ENCODE results near the gene MICAL1. TPM values are rescaled to one million over a fixed set of nuclear protein-coding genes. Genes with fewer than 3 reads are reported as not detected.

Gene MICAL1
- total RNA-seq, 2 experiments from 2014 or later = 86.0 to 93.1 TPM

DNA sequence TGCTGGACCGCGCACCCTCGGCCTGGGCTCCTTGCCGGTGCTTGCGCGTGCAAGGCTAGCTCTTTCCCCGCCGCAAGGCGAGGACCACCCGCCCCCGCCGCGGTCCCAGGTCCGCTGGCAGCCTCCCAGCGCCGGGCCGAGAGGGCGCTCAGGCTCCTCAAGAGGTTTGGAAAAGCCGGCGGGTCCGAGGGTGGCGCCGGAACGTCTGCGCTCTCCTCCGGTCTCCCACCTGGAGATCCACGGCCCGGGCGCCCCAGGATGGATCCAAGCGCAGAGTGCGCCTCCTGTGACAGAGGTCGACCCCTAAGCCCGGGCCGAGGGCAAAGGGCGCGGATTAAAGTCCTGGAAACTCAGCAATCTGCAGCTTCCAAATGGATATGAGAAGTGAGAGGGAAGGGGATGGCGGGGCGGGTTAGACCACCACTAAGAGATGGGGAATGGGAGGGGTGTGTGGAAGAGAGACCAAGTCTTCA lies 575 bp upstream of the MICAL1 start:
- Mint-ChIP-seq H3K27ac (no peak overlapping the region), H3K9me3 (ENCODE audit: low read depth) (no peaks in the 10 kb centered on the region), H3K36me3 (peaks cover 19% of the 10 kb centered on the region), H3K4me3 (peak overlapping the region; percentile 52), H3K27me3 (no peaks in the 10 kb centered on the region), H3K4me1 (peaks cover 67% of the 10 kb centered on the region)
- ATAC-seq (no peak), DNase-seq (no peak)
- CTCF ChIA-PET = interaction anchor here (1.0 to 5.6 kb wide), 8 partner anchors 9 to 269 kb away, joined by 3 to 40 read pairs (median 6); partner anchors contain the start of genes PPIL6 and SMPD2

DNA sequence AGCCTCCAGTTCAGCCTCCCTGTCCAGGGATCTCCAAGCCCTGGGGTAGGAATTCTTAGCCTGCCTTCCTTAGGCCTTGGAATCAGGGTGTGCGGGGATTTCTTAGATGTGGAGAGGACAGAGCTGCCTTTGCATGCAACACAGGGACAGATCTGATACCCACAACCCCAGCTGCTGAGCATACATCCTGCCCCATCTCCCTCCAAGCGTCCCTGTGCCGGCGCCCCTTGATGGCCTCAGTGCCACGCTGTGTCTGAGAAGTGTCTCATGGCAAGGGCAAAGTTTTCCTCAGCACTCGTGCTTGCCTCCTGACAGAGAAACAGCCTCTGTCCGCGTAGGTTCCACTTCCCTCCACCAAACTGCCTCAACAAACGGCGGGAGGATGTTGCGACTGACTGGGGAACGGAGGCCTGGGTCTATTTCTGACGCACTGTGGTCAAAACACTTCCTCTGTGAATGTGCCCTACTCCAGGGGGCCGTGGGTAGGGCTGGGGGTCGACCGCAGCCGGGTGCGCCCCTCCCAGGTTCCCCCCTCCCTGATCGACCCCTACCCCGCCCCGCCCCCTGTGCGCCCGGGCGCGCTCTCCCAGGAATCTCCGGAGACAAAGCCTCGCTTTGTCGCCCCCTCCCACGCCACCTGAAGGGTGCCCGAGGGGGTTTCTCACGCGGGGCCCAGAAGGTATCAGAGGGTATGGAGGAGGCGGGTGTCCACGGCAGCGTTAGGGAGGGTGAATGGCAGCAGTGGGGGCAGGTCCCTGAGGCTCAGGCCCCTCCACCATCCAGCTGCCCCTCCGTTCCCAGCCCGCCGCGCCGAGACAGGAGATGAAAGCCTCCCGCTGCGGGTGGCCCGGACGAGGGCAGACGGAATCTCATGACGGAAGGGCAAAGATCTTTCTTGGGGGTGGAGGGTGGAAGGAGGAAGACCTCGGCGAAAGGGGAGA lies 806 bp downstream of the MICAL1 start:
- H3K36me3 Mint-ChIP-seq = peaks cover 20% of the 10 kb centered on the region
- H3K4me3 Mint-ChIP-seq = peak overlapping the region; percentile 88
- DNase-seq (peak; percentile 89), ATAC-seq (peak; percentile 48)
- H3K27me3 Mint-ChIP-seq = no peaks in the 10 kb centered on the region
- H3K27ac Mint-ChIP-seq = peak overlapping the region; percentile 97
- CTCF ChIA-PET = interaction anchor here (1.2 to 5.6 kb wide), 6 partner anchors 12 to 267 kb away, joined by 3 to 40 read pairs (median 8); partner anchors contain the start of genes CD164, PPIL6 and SMPD2
- H3K9me3 Mint-ChIP-seq (ENCODE audit: low read depth) = no peaks in the 10 kb centered on the region
- peaks cover 73% of the 10 kb centered on the region for H3K4me1 Mint-ChIP-seq

DNA sequence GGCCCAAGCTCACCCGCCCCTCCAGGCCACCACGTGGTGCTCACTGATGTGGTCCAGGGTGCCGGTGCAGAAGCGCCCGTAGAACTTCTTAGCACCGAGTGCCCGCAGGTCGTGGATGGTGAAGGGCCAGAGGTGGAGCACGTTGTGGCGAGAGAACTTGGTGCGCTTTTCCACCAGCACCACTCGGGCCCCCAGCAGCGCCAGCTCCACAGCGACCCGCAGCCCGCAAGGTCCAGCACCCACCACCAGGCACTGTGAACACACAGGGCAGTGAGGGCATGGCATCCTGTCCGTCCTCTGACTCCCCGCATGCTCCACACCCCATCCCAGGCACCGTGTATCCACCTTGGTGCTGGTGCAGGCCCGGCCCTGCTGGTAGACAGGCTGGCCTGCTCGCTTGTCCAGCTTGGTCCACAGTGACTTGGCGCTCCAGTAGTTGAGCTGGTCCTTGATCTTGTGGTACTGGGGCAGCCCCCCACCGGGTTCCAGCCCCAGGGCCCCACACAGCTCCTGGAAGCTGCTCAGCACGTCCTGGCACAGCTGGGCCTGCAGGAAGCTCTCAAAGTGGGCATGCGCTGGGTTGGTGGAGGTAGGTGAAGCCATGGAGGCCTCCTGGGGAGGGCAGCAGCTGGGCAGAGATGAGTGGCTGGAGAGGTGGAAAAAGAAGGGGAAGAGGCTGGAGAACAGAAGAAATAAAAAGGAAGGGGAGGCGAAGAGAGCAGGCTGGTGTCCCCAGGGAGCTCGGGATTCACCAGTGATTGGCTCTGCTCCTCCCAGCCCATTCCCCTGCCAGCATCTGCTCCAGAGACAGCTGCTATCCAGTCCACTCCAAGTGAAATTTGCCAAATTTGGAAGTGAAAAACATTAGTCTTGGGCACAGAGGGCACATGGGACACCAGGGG lies 1.7 kb downstream of the MICAL1 start:
- peaks cover 70% of the 10 kb centered on the region for H3K4me1 Mint-ChIP-seq
- DNase-seq (no peak), ATAC-seq (no peak)
- peak overlapping the region; percentile 97 for H3K27ac Mint-ChIP-seq
- H3K27me3 Mint-ChIP-seq = no peaks in the 10 kb centered on the region
- H3K4me3 Mint-ChIP-seq = peak overlapping the region; percentile 88
- no peaks in the 10 kb centered on the region for H3K9me3 Mint-ChIP-seq (ENCODE audit: low read depth)
- CTCF ChIA-PET = interaction anchor here (1.2 to 4.9 kb wide), 5 partner anchors 11 to 266 kb away, joined by 3 to 40 read pairs (median 6); partner anchors contain the start of genes CD164, PPIL6 and SMPD2
- peaks cover 19% of the 10 kb centered on the region for H3K36me3 Mint-ChIP-seq

DNA sequence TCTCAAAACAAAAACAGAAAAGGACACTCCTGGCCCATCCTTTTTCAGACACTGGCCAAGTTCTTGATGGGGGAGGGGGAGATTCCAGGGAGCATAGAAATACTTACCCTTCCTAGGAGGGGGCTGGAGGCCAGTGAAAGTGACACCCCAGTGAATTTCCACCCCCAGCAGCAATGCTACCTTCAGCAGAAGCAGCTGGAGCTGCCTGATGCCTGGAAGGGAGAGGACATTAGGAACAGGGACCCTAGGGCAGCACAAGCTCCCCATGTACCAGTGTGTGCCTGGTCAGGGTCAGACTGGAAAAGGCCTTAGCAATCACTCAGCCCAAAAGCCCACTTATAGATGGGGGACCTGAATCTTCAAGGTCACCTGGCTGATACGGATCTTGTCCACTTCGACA lies 2.4 kb downstream of the MICAL1 start:
- H3K27me3 Mint-ChIP-seq = no peaks in the 10 kb centered on the region
- H3K4me3 Mint-ChIP-seq = no peak overlapping the region
- ATAC-seq (no peak), DNase-seq (no peak)
- peaks cover 67% of the 10 kb centered on the region for H3K4me1 Mint-ChIP-seq
- no peaks in the 10 kb centered on the region for H3K9me3 Mint-ChIP-seq (ENCODE audit: low read depth)
- H3K36me3 Mint-ChIP-seq = peaks cover 21% of the 10 kb centered on the region
- H3K27ac Mint-ChIP-seq = peak overlapping the region; percentile 97
- CTCF ChIA-PET = interaction anchor here (1.4 to 4.9 kb wide), 4 partner anchors 10 to 70 kb away, joined by 3 to 40 read pairs (median 6); partner anchors contain the start of genes CD164, PPIL6 and SMPD2

DNA sequence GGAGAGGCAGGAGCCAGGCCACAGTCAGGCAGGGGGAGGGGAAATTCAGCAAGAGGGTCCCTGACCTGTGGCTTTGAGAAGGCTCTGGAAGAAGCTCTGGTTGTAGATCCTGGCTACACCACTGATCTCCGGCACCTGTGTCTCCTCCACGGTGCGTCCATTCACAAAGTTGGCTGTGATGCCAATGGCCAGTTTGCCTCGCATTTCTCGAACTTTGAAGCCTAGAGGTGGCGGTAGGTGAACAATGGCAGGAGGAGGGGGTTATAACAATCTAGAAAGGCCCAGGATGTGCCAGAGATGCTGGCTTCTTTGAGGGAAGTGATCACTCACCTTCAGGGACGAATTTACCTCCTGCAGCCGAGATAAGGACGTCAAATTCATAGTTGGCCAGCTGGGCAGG lies 3.4 kb downstream of the MICAL1 start:
- H3K4me3 Mint-ChIP-seq = no peak overlapping the region
- no peak for ATAC-seq
- DNase-seq = no peak
- peaks cover 61% of the 10 kb centered on the region for H3K4me1 Mint-ChIP-seq
- H3K36me3 Mint-ChIP-seq = peaks cover 21% of the 10 kb centered on the region
- H3K27me3 Mint-ChIP-seq = no peaks in the 10 kb centered on the region
- no peaks in the 10 kb centered on the region for H3K9me3 Mint-ChIP-seq (ENCODE audit: low read depth)
- CTCF ChIA-PET = no interaction called here
- H3K27ac Mint-ChIP-seq = no peak overlapping the region

DNA sequence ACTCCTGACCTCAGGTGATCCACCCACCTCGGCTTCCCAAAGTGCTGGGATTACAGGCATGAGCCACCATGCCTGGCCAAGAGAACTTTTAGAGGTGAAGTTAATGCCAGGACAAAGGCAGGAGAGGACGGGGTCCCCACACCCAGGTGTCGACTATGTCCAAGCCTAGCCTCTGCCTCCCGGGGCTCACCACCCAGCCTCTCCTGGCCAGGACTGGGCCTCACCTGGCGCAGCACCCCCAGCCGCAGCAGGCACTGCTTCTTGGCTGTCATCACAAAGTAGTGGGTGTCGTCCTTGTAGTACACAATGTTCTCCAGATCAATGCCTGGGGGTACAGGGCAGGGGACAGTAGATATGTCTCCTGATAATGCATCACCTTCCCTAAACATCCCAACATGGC lies 4.2 kb downstream of the MICAL1 start:
- CTCF ChIA-PET = interaction anchor here (2.3 kb wide), 1 partner anchor 10 kb away, joined by 9 read pairs; no protein-coding TSS in a partner anchor
- H3K9me3 Mint-ChIP-seq (ENCODE audit: low read depth) = no peaks in the 10 kb centered on the region
- H3K27ac Mint-ChIP-seq = no peak overlapping the region
- H3K27me3 Mint-ChIP-seq = no peaks in the 10 kb centered on the region
- H3K4me3 Mint-ChIP-seq = no peak overlapping the region
- DNase-seq = peak; percentile 37
- H3K36me3 Mint-ChIP-seq = peaks cover 24% of the 10 kb centered on the region
- peaks cover 53% of the 10 kb centered on the region for H3K4me1 Mint-ChIP-seq
- ATAC-seq = no peak

DNA sequence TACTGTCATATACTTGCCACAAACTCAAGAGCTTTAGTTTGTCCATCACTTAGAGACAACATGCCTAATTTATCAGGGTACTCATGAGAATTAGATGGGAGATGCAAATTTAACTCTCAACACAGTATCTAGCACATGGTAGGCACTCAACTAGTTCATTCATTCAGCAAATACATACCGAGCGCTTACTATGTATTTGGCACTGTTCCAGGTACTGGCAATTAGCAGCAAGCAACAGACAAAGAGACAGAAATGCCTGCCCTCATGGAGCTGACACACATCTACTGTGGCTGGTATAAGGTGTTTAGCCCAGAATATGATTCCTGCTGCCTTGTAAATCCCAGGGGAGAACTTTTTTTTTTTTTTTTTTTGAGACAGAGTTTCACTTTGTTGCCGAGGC lies 4.8 kb downstream of the MICAL1 start:
- peaks cover 51% of the 10 kb centered on the region for H3K4me1 Mint-ChIP-seq
- H3K27me3 Mint-ChIP-seq = no peaks in the 10 kb centered on the region
- no peaks in the 10 kb centered on the region for H3K9me3 Mint-ChIP-seq (ENCODE audit: low read depth)
- ATAC-seq (no peak), DNase-seq (no peak)
- CTCF ChIA-PET = interaction anchor here (1.1 to 2.3 kb wide), 3 partner anchors 8 to 78 kb away, joined by 3 to 9 read pairs (median 4); no protein-coding TSS in a partner anchor
- H3K4me3 Mint-ChIP-seq = no peak overlapping the region
- H3K36me3 Mint-ChIP-seq = peaks cover 26% of the 10 kb centered on the region
- H3K27ac Mint-ChIP-seq = peak overlapping the region; percentile 1

DNA sequence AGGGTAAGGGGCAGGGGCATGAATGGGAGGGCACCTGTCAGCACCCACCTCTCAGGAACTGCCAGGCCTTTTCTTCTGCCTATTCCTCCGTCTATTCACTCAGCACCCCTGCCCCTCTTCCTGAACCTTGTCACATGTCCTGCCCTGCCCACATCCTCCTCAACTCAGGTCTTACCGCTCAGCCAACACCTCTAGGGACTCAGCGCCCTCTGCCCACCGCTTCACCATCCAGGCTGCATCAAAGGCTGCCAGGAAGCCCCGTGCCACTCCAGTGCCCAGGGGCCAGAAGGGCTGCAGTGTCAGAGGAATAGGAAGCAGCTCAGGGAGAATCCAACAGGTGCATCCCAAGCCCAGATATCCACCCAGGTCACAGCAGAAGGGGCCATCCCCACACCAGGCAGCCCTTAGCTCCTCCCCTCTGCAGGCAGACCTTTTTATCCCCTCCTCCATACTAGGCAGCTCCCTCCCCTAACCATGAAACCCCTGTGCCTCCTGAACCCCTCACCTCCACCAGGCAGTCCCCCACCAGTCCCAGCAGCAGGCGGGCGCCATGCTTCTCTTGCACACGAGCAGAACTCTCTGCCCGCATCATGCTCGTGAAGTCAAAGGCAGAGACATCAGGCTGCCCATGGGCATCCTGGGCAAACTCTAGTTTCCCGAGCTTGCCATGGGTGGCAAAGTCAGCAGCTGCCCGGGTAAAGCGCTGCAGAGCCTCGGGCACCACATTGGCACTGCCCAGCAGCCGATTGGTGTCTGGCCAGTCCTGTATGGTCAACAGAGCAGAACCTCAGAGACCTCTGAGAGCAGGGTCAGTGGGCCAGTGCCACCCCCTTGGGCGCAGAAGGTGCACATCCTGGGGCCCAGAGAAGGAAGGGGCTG lies 5.5 kb downstream of the MICAL1 start:
- Mint-ChIP-seq H3K9me3 (ENCODE audit: low read depth) (no peaks in the 10 kb centered on the region), H3K36me3 (peaks cover 31% of the 10 kb centered on the region), H3K27ac (peak overlapping the region; percentile 69), H3K27me3 (no peaks in the 10 kb centered on the region), H3K4me3 (peak overlapping the region; percentile 43), H3K4me1 (peaks cover 55% of the 10 kb centered on the region)
- ATAC-seq = peak; percentile 68
- peak; percentile 81 for DNase-seq
- CTCF ChIA-PET = interaction anchor here (1.1 to 2.3 kb wide), 3 partner anchors 9 to 77 kb away, joined by 3 to 9 read pairs (median 4); no protein-coding TSS in a partner anchor

DNA sequence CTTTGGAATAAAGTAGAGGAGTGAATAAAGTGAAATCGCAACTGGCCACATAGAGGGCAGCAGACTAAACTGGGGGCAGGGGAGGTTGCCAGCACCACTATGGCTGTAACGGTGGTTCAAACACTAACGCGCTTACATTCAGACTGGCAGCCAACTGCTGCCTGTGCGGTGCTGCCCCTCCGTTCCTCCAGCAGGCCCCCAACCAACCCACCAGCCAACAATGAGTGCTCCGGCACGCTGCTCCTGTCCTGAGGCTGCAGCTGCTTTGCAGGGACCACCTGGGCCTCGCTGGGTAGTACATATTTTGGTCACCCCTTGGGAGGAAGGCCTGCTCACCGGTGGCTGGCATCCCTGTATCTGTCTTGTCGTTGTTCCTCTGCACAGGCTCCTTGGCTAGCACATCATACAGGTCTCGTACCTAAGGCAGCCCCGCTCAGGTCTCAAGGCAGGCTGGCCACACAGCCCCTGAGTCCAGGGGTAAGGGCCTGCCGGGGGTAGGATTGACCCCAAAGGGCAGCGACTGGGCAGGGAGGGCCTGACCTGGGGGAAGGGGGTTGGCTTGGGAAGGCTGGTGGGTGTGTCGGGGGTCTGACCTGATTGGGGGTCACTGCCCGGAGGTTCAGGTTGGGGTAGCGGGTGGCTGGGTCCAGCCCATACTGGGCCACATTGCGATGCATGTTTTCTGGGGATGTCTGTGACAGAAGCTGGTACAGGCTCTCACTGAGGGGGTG lies 6.3 kb downstream of the MICAL1 start:
- CTCF ChIA-PET = interaction anchor here (1.1 to 2.3 kb wide), 3 partner anchors 8 to 20 kb away, joined by 3 to 9 read pairs (median 4); no protein-coding TSS in a partner anchor
- Mint-ChIP-seq H3K9me3 (ENCODE audit: low read depth) (no peaks in the 10 kb centered on the region), H3K4me1 (peaks cover 50% of the 10 kb centered on the region), H3K36me3 (peaks cover 28% of the 10 kb centered on the region), H3K27me3 (no peaks in the 10 kb centered on the region), H3K4me3 (peak overlapping the region; percentile 43), H3K27ac (peak overlapping the region; percentile 69)
- ATAC-seq = no peak
- no peak for DNase-seq

DNA sequence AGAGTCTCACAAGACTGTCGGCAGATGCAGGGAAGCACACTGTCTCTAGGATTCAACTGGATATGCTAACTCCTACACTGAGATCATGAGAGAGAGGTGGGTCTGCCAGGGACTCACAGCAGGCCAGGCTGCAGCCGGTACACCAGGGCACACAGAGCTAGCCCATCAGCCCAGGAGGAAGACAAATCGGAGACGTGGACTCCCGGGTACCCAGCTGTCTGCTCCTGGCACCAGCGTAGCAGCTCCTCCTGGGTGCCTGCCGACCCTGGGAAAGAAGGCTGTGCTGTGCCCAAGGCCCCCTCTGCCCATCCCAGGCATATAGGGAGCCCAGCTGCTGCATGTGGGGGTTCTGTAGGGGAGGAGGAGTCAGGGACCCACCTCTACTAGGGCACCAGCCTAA lies 7.0 kb downstream of the MICAL1 start:
- CTCF ChIA-PET = interaction anchor here (1.1 kb wide), 1 partner anchor 21 kb away, joined by 3 read pairs; no protein-coding TSS in a partner anchor
- no peaks in the 10 kb centered on the region for H3K9me3 Mint-ChIP-seq (ENCODE audit: low read depth)
- H3K36me3 Mint-ChIP-seq = peaks cover 28% of the 10 kb centered on the region
- H3K4me1 Mint-ChIP-seq = peaks cover 44% of the 10 kb centered on the region
- DNase-seq (no peak), ATAC-seq (no peak)
- no peaks in the 10 kb centered on the region for H3K27me3 Mint-ChIP-seq
- peak overlapping the region; percentile 45 for H3K27ac Mint-ChIP-seq
- no peak overlapping the region for H3K4me3 Mint-ChIP-seq

DNA sequence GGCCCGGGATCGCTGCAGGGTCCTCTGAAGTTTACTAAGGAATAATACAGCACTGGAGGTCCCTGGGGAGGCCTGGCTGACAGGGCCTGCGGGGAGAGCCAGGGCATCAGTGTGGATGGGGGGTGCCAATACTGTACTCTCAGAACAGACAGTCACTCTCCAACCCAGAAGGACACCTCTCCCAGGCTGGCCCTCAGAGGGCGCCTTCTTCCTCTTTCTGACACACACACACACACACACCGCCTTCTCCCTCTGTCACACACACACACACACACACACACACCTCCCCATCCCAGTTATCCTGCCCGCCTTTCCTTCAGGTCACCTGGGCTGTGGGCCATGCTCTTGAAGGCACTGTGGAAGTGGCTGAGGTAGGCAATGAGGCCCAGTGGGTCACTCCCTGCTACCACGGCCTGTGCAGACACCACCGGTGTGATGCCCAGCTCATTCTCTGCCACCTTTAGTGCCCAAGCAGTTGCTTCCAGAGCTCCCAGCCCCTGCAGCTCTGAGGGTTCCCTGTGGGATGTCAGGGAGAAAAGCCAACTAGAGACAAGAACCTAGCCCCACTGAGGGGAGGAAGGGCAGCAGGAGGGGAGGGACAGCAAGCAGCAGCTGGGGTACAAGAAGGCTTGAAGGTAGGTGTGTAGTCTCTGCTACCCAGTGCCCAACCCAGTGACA lies 7.6 kb downstream of the MICAL1 start:
- H3K4me1 Mint-ChIP-seq = peaks cover 44% of the 10 kb centered on the region
- H3K4me3 Mint-ChIP-seq = no peak overlapping the region
- H3K27me3 Mint-ChIP-seq = no peaks in the 10 kb centered on the region
- no peaks in the 10 kb centered on the region for H3K9me3 Mint-ChIP-seq (ENCODE audit: low read depth)
- DNase-seq (no peak), ATAC-seq (no peak)
- CTCF ChIA-PET = interaction anchor here (1.0 to 1.1 kb wide), 2 partner anchors 22 to 65 kb away, joined by 3 to 4 read pairs; no protein-coding TSS in a partner anchor
- peaks cover 33% of the 10 kb centered on the region for H3K36me3 Mint-ChIP-seq
- H3K27ac Mint-ChIP-seq = peak overlapping the region; percentile 45
